ENCODE results near the gene UTP25.

Gene UTP25

DNA sequence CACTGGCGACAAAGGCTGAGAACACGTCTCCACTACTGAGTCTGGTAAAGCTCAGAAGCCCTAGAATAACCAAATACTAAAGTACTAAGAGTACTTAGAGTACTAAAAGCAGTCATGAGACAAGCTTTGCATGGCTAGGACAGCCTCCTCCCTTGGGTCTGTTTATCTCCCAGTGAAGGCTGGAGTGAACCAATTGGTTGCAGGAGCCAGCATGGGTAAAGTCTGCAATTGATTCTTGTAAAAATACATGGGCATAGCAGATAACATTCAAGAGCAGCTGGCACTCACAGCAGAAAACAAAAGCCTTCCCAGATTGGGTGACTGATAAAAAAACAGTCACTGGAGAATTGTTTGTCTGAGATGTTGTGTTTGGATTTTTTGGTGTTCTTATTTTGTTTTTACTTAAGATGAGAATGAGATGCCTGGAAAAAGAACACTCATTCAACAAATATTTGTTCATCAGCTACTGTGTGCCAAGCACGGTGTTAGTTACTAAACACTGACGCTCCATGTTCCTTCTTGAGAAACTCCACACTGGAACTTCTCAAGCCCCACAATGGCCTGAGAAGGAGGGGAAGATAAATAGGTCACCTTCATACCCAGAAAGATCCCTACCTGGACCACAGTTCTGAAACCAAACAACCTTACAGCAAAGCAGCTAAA lies 25.5 kb upstream of the UTP25 start:
- TF ChIP-seq, protein P1, sequence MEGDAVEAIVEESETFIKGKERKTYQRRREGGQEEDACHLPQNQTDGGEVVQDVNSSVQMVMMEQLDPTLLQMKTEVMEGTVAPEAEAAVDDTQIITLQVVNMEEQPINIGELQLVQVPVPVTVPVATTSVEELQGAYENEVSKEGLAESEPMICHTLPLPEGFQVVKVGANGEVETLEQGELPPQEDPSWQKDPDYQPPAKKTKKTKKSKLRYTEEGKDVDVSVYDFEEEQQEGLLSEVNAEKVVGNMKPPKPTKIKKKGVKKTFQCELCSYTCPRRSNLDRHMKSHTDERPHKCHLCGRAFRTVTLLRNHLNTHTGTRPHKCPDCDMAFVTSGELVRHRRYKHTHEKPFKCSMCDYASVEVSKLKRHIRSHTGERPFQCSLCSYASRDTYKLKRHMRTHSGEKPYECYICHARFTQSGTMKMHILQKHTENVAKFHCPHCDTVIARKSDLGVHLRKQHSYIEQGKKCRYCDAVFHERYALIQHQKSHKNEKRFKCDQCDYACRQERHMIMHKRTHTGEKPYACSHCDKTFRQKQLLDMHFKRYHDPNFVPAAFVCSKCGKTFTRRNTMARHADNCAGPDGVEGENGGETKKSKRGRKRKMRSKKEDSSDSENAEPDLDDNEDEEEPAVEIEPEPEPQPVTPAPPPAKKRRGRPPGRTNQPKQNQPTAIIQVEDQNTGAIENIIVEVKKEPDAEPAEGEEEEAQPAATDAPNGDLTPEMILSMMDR (IDR thresholded peaks at IDR 0.05), result no peak

DNA sequence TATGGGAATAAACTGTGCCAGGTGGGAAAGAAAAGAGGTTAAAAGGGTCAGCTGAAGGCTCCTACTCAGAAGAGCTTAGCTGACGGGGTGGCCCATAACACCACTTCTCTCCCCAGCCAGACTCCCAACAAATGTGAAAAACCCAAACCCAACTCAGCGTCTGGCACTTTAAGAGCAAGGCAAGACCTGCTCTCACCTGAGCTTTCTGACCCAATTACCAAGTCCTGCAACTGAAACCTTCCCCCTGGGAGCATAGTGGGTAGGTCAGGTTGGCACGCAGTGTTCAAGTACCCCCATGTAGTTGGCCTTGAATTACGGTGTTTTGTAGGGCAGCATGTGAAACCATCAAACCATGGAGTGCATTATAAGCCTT lies 25.0 kb upstream of the UTP25 start:
- TF ChIP-seq, protein P1 (IDR thresholded peaks at IDR 0.05), result no peak

- TF ChIP-seq, protein P1 (IDR thresholded peaks at IDR 0.05), result no peak
Measured at GRCh38 chr1:209803568-209803967, 24.2 kb upstream of the UTP25 start.

DNA sequence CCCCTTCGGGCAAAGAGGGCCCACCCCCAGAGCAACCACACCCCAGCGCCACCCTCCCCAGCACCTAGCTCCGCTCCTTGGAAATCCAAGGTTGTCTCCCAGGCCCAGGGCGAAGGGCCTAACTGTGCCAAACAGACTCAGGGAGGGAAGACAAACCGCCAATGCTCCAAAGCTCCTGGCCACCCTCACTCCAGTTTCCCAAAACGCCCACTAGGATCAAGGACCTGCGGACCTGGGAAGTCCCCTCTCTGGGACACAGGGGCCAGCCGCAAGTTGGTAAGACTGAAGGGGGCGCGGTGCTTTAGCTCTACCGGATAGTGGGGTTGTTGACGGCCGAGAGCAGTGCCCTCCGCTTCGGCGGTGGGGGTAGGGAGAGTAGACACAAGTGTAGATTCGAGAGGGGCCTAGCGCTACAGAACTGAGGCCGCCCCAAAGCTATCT lies 22.4 kb upstream of the UTP25 start:
- TF ChIP-seq, protein P1 (IDR thresholded peaks at IDR 0.05), result no peak

DNA sequence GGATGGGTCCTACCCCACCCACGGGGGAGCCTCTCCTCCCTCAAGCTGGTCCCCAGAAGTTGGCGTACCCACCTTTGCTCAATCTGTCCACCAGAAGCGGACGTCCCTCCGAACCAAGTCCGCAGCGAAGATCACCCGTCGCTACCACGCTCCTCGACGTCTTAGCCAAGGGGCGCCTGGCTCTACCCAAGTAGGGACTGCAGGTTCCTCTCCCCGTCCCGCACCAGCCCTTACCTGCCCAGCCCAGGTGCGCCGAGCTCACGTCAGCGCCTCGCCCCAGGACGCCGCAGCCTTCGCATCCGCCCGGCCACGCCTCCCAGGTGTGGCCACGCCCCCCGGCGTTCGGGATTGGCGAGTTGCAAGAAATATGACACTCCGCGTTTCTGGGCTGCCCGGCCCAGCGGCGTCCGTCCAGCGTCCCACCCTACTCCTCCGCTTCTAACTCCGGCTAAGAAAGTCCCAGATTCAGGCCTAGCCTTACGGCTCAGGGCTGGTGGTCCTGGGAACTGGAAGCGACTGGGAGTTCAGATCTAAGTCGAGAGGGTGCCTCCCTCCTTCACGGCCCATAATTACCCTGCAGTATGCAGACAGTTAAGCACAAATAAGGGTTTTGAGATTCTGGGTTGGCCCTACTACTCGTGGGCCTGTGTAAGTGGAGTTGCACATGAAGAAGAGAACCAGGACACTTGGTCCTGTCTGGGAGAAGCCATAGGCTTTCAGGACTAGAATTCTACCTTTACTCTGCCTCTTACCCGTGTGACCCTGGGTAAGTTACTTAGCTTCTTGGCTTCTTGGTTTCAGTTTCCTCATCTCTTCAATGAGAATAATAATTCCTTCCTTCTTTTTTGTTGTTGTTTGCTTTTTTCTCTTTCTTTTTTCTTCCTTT lies 21.7 kb upstream of the UTP25 start, which contains the start of gene IRF6:
IRF6 (minus strand) TSS at position 268 of the 886 bp plus-strand sequence. CDS start 4,729 bp downstream, outside the sequence.
- TF ChIP-seq, protein P1 (IDR thresholded peaks at IDR 0.05), result no peak

DNA sequence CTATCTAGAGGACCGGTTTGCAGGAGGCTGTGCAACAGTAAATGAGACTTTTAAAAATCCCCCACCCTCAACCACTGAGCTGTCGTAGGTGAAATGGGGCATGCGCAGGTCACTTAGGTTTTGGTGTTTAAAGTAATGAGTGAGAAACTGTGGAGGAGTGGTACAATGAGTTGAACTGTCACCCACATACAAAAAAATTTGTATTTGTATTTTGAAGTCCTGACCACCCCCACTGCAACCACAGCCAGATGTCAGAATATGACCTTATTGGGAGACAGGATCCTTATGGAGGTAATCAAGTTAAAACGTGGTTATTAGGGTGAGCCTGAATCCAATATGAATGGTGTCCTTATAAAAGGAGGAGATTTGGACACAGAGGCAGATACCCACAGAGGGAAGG lies 20.3 kb upstream of the UTP25 start:
- TF ChIP-seq, protein P1 (IDR thresholded peaks at IDR 0.05), result no peak

- TF ChIP-seq, protein P1 (IDR thresholded peaks at IDR 0.05), result no peak
Measured at GRCh38 chr1:209808059-209808581, 19.7 kb upstream of the UTP25 start.
